Measurements from ENCODE around the gene MEGF10. TPM values are rescaled to one million over a fixed set of nuclear protein-coding genes. Genes with fewer than 3 reads are reported as not detected.

MEGF10 gene
- total RNA-seq, 1 experiment from 2014 or later = not detected

DNA sequence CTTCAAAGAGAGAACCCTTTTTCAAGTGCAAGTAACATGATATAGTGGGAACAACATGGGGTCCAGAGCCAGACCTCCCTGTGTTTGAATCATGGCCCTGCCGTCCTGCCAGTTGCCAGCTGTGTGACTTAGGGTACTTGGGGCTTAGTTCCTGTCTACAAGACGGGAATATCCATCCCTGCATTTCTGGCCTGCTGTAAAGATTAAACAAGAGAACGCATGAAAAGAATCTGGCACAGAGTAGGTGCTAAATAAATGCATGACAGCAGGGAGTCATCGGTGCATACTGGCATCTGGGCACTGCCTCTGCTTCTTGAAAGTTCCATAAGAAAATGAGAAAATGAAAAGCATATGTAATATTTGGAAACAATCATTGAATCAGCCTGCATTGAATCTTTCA, 149.0 kb downstream of the MEGF10 start:
- no peak overlapping the region for H3K4me3 ChIP-seq (ENCODE audit: low read length)
- H3K27ac ChIP-seq (ENCODE audit: low read length) = no peak overlapping the region
- no peak overlapping the region for H2AFZ ChIP-seq (ENCODE audit: low read length)
- H3K4me1 ChIP-seq (ENCODE audit: low read length) = no peaks in the 10 kb centered on the region
- no peak for DNase-seq
- H3K27me3 ChIP-seq (ENCODE audit: low read length) = no peaks in the 10 kb centered on the region
- H3K79me2 ChIP-seq (ENCODE audit: low read length) = no peaks in the 10 kb centered on the region
- H3K4me2 ChIP-seq (ENCODE audit: low read depth, low read length, poor library complexity, severe bottlenecking) = no peak overlapping the region
- H3K9ac ChIP-seq (ENCODE audit: low read length) = no peak overlapping the region
- no peaks in the 10 kb centered on the region for H4K20me1 ChIP-seq (ENCODE audit: insufficient read depth, low read depth, low read length)
- H3K9me2 ChIP-seq (replicated peaks; ENCODE audit: insufficient read depth, low read length) = no peaks in the 10 kb centered on the region
- H3K36me3 ChIP-seq (ENCODE audit: insufficient read depth, low read length) = no peaks in the 10 kb centered on the region
- H3K9me3 ChIP-seq (ENCODE audit: low read length) = no peaks in the 10 kb centered on the region

DNA sequence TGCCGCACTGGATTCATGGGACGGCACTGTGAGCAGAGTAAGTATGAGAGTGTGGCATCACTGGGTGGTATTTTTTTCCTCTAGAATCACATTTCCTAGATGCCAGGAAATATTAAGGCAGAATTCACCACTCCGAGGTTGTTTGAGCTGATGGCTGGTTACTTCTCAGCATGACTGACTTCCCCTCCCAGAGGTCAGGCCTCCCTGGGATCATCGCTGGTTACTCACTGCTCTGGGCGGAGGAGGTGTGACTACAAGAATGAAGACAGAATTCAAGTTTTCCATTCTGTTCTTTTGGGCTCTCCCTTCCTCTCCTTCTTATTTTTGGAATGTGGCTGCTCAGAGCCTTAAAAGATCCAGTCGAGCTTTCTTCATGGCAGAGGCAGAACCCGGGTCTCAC, 150.2 kb downstream of the MEGF10 start:
- Histone ChIP-seq H3K79me2 (ENCODE audit: low read length) (no peaks in the 10 kb centered on the region), H3K9me2 (replicated peaks; ENCODE audit: insufficient read depth, low read length) (no peaks in the 10 kb centered on the region), H2AFZ (ENCODE audit: low read length) (no peak overlapping the region), H3K27me3 (ENCODE audit: low read length) (no peaks in the 10 kb centered on the region), H3K9me3 (ENCODE audit: low read length) (no peaks in the 10 kb centered on the region), H3K4me2 (ENCODE audit: low read depth, low read length, poor library complexity, severe bottlenecking) (no peak overlapping the region), H3K27ac (ENCODE audit: low read length) (no peak overlapping the region), H4K20me1 (ENCODE audit: insufficient read depth, low read depth, low read length) (no peaks in the 10 kb centered on the region), H3K4me1 (ENCODE audit: low read length) (no peaks in the 10 kb centered on the region), H3K4me3 (ENCODE audit: low read length) (no peak overlapping the region), H3K9ac (ENCODE audit: low read length) (no peak overlapping the region), H3K36me3 (ENCODE audit: insufficient read depth, low read length) (no peaks in the 10 kb centered on the region)
- no peak for DNase-seq

DNA sequence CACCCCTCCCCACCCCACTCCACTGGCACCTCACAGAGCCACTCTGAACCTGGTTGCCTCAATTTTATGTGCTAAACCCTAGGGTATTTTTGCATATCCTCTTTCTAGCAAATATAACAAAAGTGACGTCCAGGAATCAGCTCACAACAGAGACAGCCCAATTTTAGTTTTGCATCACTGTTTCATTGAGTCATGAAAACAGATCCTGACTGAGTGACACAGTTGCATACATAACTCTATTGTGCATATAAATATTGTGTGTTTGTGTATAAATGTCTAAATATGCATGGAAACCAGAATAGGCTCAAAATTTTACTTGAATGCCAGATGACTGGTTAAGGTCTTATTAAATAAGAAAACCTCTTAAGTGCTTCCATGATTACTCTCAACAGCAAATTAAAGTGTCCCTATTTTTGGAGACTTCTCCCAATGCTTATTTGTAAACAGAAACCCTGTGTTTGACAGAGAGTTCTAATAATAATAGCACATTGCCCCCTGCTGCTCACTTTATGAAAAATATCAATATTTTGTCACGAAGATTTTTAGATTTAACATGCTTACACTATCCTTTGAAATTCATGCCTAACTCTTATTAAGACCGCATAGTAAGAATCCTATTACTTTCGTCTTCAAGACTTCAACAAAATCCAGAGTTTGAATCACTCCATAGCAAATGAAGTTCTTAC, 151.3 kb downstream of the MEGF10 start:
- no peaks in the 10 kb centered on the region for H3K4me1 ChIP-seq (ENCODE audit: low read length)
- DNase-seq = peak; percentile 45
- no peaks in the 10 kb centered on the region for H3K9me3 ChIP-seq (ENCODE audit: low read length)
- H3K4me3 ChIP-seq (ENCODE audit: low read length) = no peak overlapping the region
- H4K20me1 ChIP-seq (ENCODE audit: insufficient read depth, low read depth, low read length) = no peaks in the 10 kb centered on the region
- H3K9ac ChIP-seq (ENCODE audit: low read length) = no peak overlapping the region
- no peak overlapping the region for H3K27ac ChIP-seq (ENCODE audit: low read length)
- H3K4me2 ChIP-seq (ENCODE audit: low read depth, low read length, poor library complexity, severe bottlenecking) = no peak overlapping the region
- no peaks in the 10 kb centered on the region for H3K79me2 ChIP-seq (ENCODE audit: low read length)
- H2AFZ ChIP-seq (ENCODE audit: low read length) = no peak overlapping the region
- no peaks in the 10 kb centered on the region for H3K36me3 ChIP-seq (ENCODE audit: insufficient read depth, low read length)
- no peaks in the 10 kb centered on the region for H3K9me2 ChIP-seq (replicated peaks; ENCODE audit: insufficient read depth, low read length)
- H3K27me3 ChIP-seq (ENCODE audit: low read length) = no peaks in the 10 kb centered on the region

DNA sequence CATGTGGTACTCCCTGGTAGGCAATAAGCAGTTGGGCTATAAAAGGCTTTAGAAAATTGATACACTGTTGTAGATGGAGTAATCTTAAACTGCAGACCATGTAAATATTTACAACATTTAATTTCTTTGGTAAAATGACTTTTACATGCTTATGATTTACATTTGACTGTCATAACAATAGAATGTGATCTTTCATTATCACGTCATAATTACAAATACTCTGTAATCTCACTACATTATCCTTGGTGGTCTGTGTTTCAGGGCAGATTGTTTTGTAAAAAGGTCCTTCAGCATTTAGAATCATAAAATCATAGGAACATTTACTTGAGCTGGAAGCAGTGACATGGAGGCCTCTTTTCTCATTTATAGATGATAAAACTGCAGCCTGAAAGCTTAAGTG, 153.6 kb downstream of the MEGF10 start:
- no peak overlapping the region for H3K27ac ChIP-seq (ENCODE audit: low read length)
- no peaks in the 10 kb centered on the region for H3K79me2 ChIP-seq (ENCODE audit: low read length)
- H3K9me2 ChIP-seq (replicated peaks; ENCODE audit: insufficient read depth, low read length) = no peaks in the 10 kb centered on the region
- H3K4me3 ChIP-seq (ENCODE audit: low read length) = no peak overlapping the region
- no peaks in the 10 kb centered on the region for H4K20me1 ChIP-seq (ENCODE audit: insufficient read depth, low read depth, low read length)
- H2AFZ ChIP-seq (ENCODE audit: low read length) = no peak overlapping the region
- no peak overlapping the region for H3K4me2 ChIP-seq (ENCODE audit: low read depth, low read length, poor library complexity, severe bottlenecking)
- no peaks in the 10 kb centered on the region for H3K27me3 ChIP-seq (ENCODE audit: low read length)
- DNase-seq = no peak
- no peak overlapping the region for H3K9ac ChIP-seq (ENCODE audit: low read length)
- H3K36me3 ChIP-seq (ENCODE audit: insufficient read depth, low read length) = no peaks in the 10 kb centered on the region
- H3K4me1 ChIP-seq (ENCODE audit: low read length) = no peaks in the 10 kb centered on the region
- H3K9me3 ChIP-seq (ENCODE audit: low read length) = no peaks in the 10 kb centered on the region

DNA sequence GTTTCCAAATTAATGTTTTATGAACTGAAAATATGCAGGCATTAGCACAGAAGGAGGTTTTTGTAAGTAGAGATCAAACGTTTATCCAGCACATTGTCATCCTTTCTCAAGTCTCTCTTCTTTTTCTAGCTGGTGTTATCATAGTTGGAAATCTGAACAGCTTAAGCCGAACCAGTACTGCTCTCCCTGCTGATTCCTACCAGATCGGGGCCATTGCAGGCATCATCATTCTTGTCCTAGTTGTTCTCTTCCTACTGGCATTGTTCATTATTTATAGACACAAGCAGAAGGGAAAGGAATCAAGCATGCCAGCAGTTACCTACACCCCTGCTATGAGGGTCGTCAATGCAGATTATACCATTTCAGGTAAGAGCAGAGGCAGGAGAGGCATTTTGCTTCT, 154.7 kb downstream of the MEGF10 start:
- no peak for DNase-seq
- no peaks in the 10 kb centered on the region for H3K9me2 ChIP-seq (replicated peaks; ENCODE audit: insufficient read depth, low read length)
- H3K9ac ChIP-seq (ENCODE audit: low read length) = no peak overlapping the region
- H3K9me3 ChIP-seq (ENCODE audit: low read length) = no peaks in the 10 kb centered on the region
- no peak overlapping the region for H3K4me2 ChIP-seq (ENCODE audit: low read depth, low read length, poor library complexity, severe bottlenecking)
- no peaks in the 10 kb centered on the region for H3K79me2 ChIP-seq (ENCODE audit: low read length)
- no peak overlapping the region for H3K4me3 ChIP-seq (ENCODE audit: low read length)
- no peaks in the 10 kb centered on the region for H3K4me1 ChIP-seq (ENCODE audit: low read length)
- no peaks in the 10 kb centered on the region for H4K20me1 ChIP-seq (ENCODE audit: insufficient read depth, low read depth, low read length)
- H2AFZ ChIP-seq (ENCODE audit: low read length) = no peak overlapping the region
- H3K27ac ChIP-seq (ENCODE audit: low read length) = no peak overlapping the region
- H3K27me3 ChIP-seq (ENCODE audit: low read length) = no peaks in the 10 kb centered on the region
- no peaks in the 10 kb centered on the region for H3K36me3 ChIP-seq (ENCODE audit: insufficient read depth, low read length)

DNA sequence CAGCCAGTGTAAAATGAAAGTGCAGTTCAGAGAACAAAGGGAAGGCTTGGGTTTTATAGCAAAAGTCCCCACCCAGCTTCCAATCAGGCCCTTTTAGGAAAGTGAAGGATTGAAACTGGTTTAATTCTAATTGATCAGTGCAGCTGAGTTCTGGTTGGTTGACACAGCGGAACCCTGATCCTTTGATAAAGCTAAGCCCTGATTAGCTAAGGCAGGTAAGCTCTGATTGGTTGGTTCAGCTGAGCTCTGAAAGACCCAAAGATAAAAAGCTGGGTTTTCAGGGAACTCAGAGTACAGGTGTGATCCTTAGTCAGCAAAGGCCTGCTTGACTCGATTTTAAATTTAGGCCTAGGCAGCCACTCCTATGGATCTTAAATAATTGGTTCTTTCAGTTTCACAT, 156.0 kb downstream of the MEGF10 start:
- H3K79me2 ChIP-seq (ENCODE audit: low read length) = no peaks in the 10 kb centered on the region
- no peak overlapping the region for H3K4me2 ChIP-seq (ENCODE audit: low read depth, low read length, poor library complexity, severe bottlenecking)
- no peaks in the 10 kb centered on the region for H3K4me1 ChIP-seq (ENCODE audit: low read length)
- no peaks in the 10 kb centered on the region for H3K27me3 ChIP-seq (ENCODE audit: low read length)
- H3K9me2 ChIP-seq (replicated peaks; ENCODE audit: insufficient read depth, low read length) = no peaks in the 10 kb centered on the region
- no peaks in the 10 kb centered on the region for H4K20me1 ChIP-seq (ENCODE audit: insufficient read depth, low read depth, low read length)
- no peak overlapping the region for H2AFZ ChIP-seq (ENCODE audit: low read length)
- no peaks in the 10 kb centered on the region for H3K9me3 ChIP-seq (ENCODE audit: low read length)
- no peaks in the 10 kb centered on the region for H3K36me3 ChIP-seq (ENCODE audit: insufficient read depth, low read length)
- H3K4me3 ChIP-seq (ENCODE audit: low read length) = no peak overlapping the region
- H3K9ac ChIP-seq (ENCODE audit: low read length) = no peak overlapping the region
- DNase-seq = no peak
- no peak overlapping the region for H3K27ac ChIP-seq (ENCODE audit: low read length)

DNA sequence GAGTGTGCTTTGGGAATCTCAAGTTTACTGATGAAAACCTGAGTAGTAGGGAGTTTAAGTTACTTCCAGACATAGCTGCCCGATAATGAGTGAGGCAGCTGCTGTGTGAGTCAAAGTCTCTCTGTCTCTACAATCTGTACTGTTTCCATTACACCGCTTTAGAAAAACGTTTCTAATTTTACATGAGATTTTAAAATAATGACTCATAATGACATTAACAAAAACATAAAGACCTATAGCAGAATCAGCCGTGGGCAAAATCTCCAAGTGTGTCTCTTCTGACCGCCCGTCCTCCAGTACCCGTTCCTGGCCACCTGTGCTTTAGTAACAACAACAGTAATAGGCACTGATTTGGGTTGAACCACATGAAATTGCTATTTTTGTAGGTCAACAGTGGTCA, 157.2 kb downstream of the MEGF10 start:
- DNase-seq = no peak
- Histone ChIP-seq H3K27me3 (ENCODE audit: low read length) (no peaks in the 10 kb centered on the region), H3K9me2 (replicated peaks; ENCODE audit: insufficient read depth, low read length) (no peaks in the 10 kb centered on the region), H3K4me3 (ENCODE audit: low read length) (no peak overlapping the region), H3K4me2 (ENCODE audit: low read depth, low read length, poor library complexity, severe bottlenecking) (no peak overlapping the region), H3K36me3 (ENCODE audit: insufficient read depth, low read length) (no peaks in the 10 kb centered on the region), H3K27ac (ENCODE audit: low read length) (no peak overlapping the region), H3K4me1 (ENCODE audit: low read length) (no peaks in the 10 kb centered on the region), H4K20me1 (ENCODE audit: insufficient read depth, low read depth, low read length) (no peaks in the 10 kb centered on the region), H3K9ac (ENCODE audit: low read length) (no peak overlapping the region), H3K9me3 (ENCODE audit: low read length) (no peaks in the 10 kb centered on the region), H2AFZ (ENCODE audit: low read length) (no peak overlapping the region), H3K79me2 (ENCODE audit: low read length) (no peaks in the 10 kb centered on the region)

DNA sequence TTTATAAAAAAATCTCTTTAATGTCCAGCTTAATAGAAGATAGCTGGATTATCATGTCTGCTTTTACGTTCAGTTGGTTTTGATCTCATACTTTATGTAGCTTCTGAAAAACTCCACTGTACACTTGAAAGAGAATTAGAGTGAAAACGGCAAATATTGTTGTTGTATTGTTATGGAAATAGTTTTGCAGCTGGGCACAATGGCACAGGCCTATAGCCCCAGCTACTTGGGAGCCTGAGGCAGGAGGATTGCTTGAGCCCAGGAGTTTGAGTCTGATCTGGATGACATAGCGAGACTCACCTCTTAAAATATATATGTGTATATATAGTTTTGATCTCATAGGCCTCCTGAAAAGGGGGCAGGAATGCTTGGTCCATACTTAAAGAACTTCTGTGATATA, 159.4 kb downstream of the MEGF10 start:
- Histone ChIP-seq H3K27ac (ENCODE audit: low read length) (no peak overlapping the region), H3K36me3 (ENCODE audit: insufficient read depth, low read length) (no peaks in the 10 kb centered on the region), H4K20me1 (ENCODE audit: insufficient read depth, low read depth, low read length) (no peaks in the 10 kb centered on the region), H3K79me2 (ENCODE audit: low read length) (no peaks in the 10 kb centered on the region), H3K9ac (ENCODE audit: low read length) (no peak overlapping the region), H3K4me1 (ENCODE audit: low read length) (no peaks in the 10 kb centered on the region), H2AFZ (ENCODE audit: low read length) (no peak overlapping the region), H3K27me3 (ENCODE audit: low read length) (no peaks in the 10 kb centered on the region), H3K9me3 (ENCODE audit: low read length) (no peaks in the 10 kb centered on the region), H3K4me2 (ENCODE audit: low read depth, low read length, poor library complexity, severe bottlenecking) (no peak overlapping the region), H3K4me3 (ENCODE audit: low read length) (no peak overlapping the region), H3K9me2 (replicated peaks; ENCODE audit: insufficient read depth, low read length) (no peaks in the 10 kb centered on the region)
- no peak for DNase-seq

DNA sequence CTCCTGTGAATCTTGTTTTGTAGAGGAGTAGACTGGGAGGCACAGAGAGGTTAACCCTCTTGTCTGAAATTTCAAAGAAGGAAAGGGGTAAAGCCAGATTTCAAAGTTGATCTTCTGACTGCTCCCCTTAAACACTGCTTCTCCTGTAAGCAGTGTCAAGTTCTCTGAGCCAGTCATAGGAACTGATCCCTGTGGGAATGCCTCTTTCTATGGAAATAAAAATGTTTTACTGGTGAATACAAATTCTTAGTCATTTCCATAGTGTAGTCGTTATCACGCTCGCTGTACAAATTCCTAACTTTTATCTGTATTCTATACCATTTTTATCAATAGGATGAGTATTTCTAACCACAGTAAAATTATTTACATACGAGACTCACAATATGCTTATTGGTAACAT, 160.5 kb downstream of the MEGF10 start:
- H3K4me1 ChIP-seq (ENCODE audit: low read length) = no peaks in the 10 kb centered on the region
- H3K79me2 ChIP-seq (ENCODE audit: low read length) = no peaks in the 10 kb centered on the region
- no peak overlapping the region for H3K27ac ChIP-seq (ENCODE audit: low read length)
- H2AFZ ChIP-seq (ENCODE audit: low read length) = no peak overlapping the region
- H3K9ac ChIP-seq (ENCODE audit: low read length) = no peak overlapping the region
- no peak overlapping the region for H3K4me3 ChIP-seq (ENCODE audit: low read length)
- H4K20me1 ChIP-seq (ENCODE audit: insufficient read depth, low read depth, low read length) = no peaks in the 10 kb centered on the region
- H3K27me3 ChIP-seq (ENCODE audit: low read length) = no peaks in the 10 kb centered on the region
- no peaks in the 10 kb centered on the region for H3K9me3 ChIP-seq (ENCODE audit: low read length)
- H3K4me2 ChIP-seq (ENCODE audit: low read depth, low read length, poor library complexity, severe bottlenecking) = no peak overlapping the region
- no peaks in the 10 kb centered on the region for H3K36me3 ChIP-seq (ENCODE audit: insufficient read depth, low read length)
- DNase-seq = no peak
- H3K9me2 ChIP-seq (replicated peaks; ENCODE audit: insufficient read depth, low read length) = no peaks in the 10 kb centered on the region

Measured in Karpas-422 (cell line).